NCI-H1417 treated with DMSO at 0.1 percent for 48 hours (cell line): Measurements from ENCODE around the gene THSD4.
A peak's percentile ranks its signal among the peaks of the same experiment; 100 is the strongest.
"Not testable (repeated sequence)": the region's sequence is repeated elsewhere in the genome, so short reads cannot be mapped to it uniquely, and the experiment has no call there.

ENCODE experiments used
- DNase-seq: peaks from one replicate; lab custom pipeline; 2025; lab: John Stamatoyannopoulos, UW

The THSD4 gene

GRCh38 chr15:71261418-71261817 lies 146.1 kb downstream of the THSD4 start:
- no peak for DNase-seq

- no peak for DNase-seq
These were observed 146.6 kb downstream of the THSD4 start for GRCh38 chr15:71261909-71262308.

DNA sequence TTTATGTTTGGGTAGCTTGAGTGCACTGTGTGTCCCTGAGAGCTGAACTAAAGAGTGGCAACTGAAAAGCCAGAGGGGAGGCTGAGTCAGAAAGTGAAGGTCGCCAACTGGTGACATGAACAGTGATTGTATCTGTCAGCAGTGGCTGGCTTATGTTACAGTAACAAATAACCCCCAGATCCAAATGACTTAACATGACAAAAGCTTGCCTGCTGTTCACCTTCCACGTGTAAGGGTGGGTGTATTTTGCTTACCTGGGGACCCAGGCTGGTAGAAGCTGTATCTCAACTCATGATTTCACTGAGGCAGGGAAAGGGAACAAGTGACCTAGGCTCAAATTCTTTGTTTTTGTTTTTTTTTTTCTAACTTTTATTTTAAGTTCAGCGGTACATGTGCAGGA lies 147.3 kb downstream of the THSD4 start:
- DNase-seq: no peak

GRCh38 chr15:71265606-71266005 lies 150.3 kb downstream of the THSD4 start:
- not testable (repeated sequence) for DNase-seq

DNA sequence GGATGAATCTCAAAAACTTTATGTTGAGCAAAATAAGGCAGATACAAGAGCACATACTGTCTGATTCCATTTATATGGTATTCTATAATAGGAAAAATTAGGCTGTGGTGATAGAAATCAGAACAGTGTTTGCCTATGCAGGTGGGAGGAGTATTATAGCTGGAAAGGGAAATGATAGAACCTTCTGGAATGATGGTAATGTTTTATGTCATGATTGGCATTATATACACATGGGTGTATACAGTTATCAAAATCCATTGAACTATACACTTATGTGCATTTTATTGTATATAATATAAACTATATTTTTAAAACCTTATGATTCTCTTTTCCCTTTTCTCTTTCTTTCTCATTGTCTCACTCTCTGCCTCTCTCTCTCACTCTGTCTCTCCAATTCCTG lies 156.1 kb downstream of the THSD4 start:
- no peak for DNase-seq

DNA sequence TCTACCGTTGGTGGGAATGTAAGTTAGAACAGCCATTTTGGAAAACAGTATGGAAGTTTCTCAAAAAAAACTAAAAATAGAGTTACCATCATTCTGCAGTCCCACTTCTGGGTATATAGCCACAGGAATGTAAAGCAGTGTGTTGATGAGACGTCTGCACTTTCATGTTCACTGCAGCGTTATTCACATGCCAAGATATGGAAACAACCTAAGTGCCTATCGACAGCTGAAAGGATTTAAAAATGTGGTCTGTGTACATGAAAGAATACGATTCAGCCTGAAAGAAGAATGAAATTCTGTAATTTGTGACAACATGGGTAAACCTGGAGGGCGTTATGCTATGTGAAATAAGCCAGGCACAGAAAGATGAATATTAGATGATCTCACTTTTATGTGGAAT lies 157.7 kb downstream of the THSD4 start:
- no peak for DNase-seq

DNA sequence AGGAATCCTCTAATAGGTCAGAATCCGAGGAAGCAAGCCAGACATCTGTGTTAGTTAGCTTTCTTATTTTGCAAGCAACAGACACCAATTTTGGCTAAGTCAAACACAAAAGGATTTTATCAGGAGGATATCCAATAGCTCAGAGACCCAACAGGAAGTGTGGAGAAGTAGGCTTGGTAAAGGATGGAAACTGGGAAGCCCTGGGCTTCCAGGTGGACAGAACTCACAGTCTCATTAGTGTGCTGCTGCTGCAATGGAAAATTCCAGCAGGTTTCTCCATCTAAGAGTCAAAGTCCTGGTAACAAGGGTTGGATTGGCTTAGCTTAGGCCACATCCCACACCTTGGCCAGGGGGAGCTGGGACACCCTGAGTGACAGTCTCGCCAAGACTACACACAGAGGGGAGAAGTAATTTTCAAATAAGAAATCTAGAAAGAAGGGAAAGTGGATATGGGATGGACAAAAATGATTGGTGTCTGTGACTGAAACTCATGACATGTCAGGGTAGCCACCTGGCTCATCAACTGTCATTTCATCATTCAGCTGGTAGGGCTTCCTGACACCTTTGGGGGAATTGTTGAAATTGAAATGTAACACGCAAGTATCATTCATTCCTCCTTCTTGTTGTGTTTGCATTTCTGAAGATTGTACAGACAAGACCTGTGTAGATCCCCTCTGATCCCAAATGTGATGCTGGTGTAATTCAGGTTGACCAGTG lies 158.6 kb downstream of the THSD4 start:
- no peak for DNase-seq

DNA sequence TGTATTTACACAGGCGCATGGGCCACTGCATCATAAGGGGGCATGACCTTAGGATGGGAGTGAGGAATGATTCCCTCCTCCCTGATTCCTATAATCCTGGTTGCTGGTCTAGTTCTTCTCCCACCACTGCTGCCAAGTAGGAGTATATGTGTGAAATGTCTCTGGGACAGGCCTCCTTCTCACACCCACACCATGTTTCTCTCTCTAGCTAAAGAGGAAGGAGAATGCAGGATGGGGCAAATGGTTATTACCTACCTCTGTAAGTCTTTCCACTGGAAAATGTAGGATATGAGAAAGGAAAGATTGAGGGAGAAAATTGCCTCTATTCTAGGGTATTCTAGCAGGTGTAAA lies 159.2 kb downstream of the THSD4 start:
- no peak for DNase-seq

DNA sequence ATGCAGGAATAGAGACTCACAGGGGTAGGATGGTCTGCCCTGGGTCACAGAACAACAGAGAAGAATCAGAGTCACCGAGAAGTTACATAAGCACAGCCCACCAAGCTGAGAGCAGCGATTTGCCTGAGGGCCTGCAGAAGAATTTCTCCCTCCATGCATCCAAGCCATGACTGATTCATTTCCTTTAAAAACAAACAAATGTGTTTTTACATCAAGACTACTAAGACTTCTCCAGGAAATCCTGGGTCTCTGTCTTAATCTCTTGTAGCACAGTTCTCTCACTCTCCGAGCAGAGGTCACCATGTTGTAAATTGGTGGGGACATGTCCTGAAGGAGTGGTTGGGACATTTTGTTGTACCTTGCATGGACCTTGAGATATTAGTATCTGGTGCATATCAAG lies 159.8 kb downstream of the THSD4 start:
- DNase-seq: no peak

DNA sequence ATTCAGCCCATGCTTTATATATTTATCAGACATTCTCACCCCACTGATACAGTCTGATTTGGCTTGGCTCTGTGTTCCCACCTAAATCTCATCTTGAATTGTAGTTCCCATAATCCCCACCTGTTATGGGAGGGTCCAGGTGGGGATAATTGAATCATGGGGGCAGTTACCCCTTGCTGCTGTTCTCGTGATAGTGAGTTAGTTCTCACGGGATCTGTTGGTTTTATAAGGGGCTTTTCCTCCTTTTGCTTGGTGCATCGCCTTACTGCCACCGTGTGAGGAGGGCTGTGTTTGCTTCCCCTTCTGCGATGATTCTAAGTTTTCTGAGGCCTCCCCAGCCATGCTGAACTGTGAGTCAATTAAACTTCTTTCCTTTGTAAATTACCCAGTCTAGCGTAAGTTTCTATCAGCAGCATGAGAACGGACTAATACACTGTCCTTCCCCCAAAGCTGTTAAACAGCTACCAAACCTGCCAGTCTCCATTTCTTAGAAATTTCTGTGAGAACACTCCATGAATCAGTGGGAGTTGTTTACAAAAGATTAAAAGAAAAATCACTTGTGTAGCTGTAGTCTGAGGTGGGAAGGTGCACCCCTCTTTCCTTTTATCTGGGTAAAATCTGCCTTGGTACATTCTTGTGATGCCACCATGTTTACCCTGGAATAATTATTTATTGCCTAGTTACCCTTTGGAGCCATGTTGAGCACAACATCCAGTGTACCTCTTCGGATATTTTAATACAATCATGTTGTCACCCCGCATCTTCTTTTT lies 160.5 kb downstream of the THSD4 start:
- DNase-seq: no peak

DNA sequence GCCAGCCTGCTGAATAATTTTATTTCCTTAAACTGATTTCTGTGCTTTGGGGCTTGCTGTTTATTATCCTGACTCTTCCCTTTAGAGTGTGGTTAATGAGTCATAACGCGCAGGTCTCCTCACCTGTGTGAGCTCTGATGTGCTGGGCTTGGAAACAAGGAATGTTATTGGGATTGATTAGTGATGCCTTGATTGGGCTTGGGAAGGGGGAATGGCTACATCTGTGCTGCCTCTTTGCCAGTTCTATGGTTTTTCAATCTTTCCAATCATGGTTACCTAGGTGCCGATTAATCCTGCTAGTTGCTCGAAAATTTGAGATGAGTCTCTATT lies 161.0 kb downstream of the THSD4 start:
- no peak for DNase-seq

GRCh38 chr15:71278989-71279756 lies 163.9 kb downstream of the THSD4 start:
- peak; percentile 32 for DNase-seq

DNA sequence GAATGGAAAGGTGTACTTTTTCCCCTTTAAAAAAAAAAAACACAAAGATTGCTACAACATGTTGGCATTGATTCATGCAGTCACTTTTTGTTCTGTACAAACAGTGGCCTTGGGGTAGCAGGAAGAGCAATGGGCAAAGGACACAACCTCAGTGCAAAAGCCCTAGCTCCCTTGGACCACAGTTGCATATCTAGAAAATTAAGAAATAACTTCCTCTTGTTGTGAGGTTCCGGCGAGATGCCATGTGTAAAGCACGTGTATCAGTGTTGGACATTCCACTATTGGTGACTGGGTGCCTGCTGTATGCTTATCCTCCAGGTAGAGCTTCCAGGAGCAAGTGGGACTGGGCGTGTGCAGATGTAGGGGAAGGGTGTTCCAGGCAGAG lies 164.5 kb downstream of the THSD4 start:
- no peak for DNase-seq

DNA sequence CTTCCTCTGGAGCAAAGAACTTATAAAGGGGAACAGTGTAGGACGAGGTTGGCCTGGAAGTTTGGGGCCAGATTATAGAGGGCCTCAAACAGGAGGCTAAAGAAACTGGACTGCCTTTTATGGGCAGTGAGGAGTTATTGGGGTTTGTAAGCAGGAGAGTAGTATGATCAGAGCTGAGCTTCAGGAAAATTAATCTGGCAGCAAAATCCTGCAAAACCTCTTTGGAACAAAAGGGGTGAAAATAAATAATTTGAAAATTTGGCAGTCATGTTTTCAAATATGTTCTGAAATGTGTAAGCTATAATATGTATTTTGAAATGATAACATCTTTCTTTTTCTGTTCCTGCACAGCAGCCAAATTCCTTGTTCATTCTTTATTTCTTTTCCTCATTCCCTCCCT lies 164.9 kb downstream of the THSD4 start:
- DNase-seq: no peak

DNA sequence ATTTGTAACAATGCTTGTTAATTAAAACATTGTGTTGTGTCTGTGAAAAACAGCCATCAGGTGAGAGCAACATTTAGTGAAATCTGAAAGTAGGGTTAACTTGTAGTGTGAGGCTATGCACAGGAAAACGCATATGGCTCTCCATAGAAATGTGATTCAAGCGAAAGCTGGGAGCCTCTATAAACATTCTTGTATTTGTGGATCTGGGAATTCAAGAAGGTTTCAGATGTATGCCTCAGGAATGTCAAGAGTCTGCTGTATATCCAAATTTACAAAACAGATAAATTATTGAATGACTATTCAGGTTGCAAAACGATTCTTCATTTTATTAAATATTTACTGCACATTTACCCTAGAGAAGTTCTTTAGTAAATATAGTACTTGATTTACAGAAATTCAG lies 166.0 kb downstream of the THSD4 start:
- no peak for DNase-seq

- no peak for DNase-seq
These were observed 166.8 kb downstream of the THSD4 start for GRCh38 chr15:71282076-71282475.

DNA sequence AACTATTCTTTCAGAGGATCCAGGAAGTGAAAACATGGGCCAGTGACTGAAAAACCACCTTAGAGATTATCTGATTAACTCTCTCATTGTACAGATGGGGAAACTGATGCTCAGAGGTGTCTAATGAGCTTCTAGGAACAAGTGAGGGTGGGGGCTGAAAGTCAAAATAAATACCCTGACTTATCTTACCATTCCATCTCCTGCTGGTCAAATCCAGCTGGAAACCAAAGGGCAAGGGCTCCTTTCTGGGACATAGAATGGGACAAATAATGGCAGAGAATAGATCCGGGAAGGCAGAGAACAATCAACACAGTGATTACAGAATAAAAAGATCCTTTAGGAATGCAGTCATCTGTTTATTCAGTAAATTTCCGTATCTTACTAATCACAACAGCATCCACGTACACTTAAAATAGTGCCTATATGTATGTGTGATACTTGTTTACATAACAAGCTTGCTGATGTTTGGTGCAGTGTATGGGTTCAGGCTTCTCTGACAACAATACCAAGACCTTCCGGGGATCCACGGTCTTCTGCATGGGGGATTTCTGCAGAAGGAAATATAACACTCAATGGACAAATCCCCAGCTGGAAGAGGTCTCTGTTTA lies 173.2 kb downstream of the THSD4 start:
- no peak for DNase-seq

GRCh38 chr15:71290002-71290401 lies 174.7 kb downstream of the THSD4 start:
- no peak for DNase-seq

DNA sequence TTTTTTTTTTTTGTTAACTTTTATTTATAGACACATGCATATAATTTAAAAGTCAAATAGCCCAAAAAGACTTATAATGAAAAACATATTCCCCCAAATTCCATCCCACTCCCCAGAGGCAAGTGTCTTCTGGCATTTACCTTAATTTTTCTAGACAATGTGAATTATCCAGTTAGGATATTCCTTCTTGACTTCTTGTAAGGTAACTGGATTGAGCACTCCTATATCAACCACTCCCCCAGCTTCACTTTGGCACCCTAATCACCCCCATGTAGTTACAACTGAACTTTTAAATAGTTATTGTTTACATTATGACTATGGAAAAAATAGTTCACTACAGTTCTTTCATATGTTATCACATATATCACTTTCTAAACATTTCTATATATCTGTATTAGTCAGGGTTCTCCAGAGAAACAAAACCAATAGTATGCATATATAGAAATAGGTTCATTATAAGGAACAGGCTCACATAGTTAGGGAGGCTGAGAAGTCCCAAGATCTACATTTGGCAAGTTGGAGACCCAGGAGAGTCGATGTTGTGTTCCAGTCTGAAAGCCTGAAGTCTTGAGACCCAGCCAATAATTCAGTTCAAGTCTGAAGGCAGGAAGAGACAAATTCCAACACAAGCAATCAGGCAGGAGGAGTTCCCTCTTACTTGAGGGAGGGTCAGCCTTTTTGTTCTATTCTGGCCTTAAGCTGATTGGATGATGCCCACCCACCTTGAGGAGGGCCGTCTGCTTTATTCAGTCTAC lies 175.8 kb downstream of the THSD4 start:
- no peak for DNase-seq

- no peak for DNase-seq
These were observed 176.5 kb downstream of the THSD4 start for GRCh38 chr15:71291723-71292122.

- no peak for DNase-seq
These were observed 178.5 kb downstream of the THSD4 start for GRCh38 chr15:71293723-71294122.
